ENCODE results near the gene SLC2A10.

SLC2A10 gene

GRCh38 chr20:46764068-46764467 lies 54.6 kb downstream of the SLC2A10 start:
- ATAC-seq: no peak
- no peak for TF ChIP-seq ZC3H10 (CRISPR knock-in tag; IDR thresholded peaks at IDR 0.05)
- TF ChIP-seq GLIS3 (CRISPR knock-in tag; IDR thresholded peaks at IDR 0.05): no peak
- TF ChIP-seq CREB5 (CRISPR knock-in tag; IDR thresholded peaks at IDR 0.05; ENCODE audit: low read depth): no peak
- TF ChIP-seq, protein P1, sequence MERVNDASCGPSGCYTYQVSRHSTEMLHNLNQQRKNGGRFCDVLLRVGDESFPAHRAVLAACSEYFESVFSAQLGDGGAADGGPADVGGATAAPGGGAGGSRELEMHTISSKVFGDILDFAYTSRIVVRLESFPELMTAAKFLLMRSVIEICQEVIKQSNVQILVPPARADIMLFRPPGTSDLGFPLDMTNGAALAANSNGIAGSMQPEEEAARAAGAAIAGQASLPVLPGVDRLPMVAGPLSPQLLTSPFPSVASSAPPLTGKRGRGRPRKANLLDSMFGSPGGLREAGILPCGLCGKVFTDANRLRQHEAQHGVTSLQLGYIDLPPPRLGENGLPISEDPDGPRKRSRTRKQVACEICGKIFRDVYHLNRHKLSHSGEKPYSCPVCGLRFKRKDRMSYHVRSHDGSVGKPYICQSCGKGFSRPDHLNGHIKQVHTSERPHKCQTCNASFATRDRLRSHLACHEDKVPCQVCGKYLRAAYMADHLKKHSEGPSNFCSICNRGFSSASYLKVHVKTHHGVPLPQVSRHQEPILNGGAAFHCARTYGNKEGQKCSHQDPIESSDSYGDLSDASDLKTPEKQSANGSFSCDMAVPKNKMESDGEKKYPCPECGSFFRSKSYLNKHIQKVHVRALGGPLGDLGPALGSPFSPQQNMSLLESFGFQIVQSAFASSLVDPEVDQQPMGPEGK (CRISPR knock-in tag; IDR thresholded peaks at IDR 0.05; ENCODE audit: borderline replicate concordance): no peak
- no peak for TF ChIP-seq ZNF70 (CRISPR knock-in tag; IDR thresholded peaks at IDR 0.05)
- no peak for TF ChIP-seq TCF4 (CRISPR knock-in tag; IDR thresholded peaks at IDR 0.05; ENCODE audit: borderline replicate concordance)
- TF ChIP-seq CSRNP3 (CRISPR knock-in tag; IDR thresholded peaks at IDR 0.05): no peak
- TF ChIP-seq ESRRG (CRISPR knock-in tag; IDR thresholded peaks at IDR 0.05): no peak
- no peak for TF ChIP-seq ZNF565 (CRISPR knock-in tag; conservative IDR thresholded peaks at IDR 0.05; ENCODE audit: low read depth)
- no peak for TF ChIP-seq RARB (CRISPR knock-in tag; IDR thresholded peaks at IDR 0.05)
- TF ChIP-seq BACH2 (CRISPR knock-in tag; IDR thresholded peaks at IDR 0.05; ENCODE audit: borderline replicate concordance): no peak
- TF ChIP-seq, protein P2, sequence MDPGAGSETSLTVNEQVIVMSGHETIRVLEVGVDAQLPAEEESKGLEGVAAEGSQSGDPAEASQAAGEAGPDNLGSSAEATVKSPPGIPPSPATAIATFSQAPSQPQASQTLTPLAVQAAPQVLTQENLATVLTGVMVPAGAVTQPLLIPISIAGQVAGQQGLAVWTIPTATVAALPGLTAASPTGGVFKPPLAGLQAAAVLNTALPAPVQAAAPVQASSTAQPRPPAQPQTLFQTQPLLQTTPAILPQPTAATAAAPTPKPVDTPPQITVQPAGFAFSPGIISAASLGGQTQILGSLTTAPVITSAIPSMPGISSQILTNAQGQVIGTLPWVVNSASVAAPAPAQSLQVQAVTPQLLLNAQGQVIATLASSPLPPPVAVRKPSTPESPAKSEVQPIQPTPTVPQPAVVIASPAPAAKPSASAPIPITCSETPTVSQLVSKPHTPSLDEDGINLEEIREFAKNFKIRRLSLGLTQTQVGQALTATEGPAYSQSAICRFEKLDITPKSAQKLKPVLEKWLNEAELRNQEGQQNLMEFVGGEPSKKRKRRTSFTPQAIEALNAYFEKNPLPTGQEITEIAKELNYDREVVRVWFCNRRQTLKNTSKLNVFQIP (CRISPR knock-in tag; IDR thresholded peaks at IDR 0.05; ENCODE audit: borderline replicate concordance, low read depth): no peak
- TF ChIP-seq OSR1 (CRISPR knock-in tag; IDR thresholded peaks at IDR 0.05): no peak
- TF ChIP-seq ARNTL (CRISPR knock-in tag; IDR thresholded peaks at IDR 0.05; ENCODE audit: borderline replicate concordance, low read depth): no peak

DNA sequence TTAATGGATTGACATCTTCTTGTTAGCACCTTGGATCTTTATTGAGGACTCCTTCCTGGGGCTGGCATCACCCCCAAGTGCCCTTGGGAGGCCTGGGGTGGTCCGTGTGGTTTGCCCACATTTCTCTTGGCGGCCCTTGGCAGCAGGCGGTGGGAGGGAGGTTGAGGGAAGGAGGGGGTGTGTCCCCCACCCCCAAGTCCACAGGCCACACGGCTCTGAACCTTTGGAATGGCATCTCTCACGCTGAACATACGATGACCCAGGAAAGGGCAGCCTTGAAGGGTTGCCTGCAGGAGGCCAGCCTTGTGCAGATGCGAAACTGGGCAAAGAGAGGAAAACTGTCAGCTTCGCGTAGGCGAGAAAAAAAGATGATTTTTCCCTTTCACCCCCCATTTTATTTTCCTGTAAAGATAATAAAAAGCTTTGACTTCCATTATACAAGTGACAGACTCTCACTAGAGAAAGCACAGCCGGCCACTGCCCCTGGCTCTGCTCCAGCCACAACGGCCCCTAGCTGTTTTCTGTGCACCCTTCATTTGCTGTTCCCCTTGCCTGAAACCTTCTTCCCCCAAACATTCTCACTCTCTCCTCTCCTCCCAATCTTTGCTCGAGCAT lies 56.2 kb downstream of the SLC2A10 start:
- no peak for ATAC-seq
- TF ChIP-seq SNAI2 (CRISPR knock-in tag; IDR thresholded peaks at IDR 0.05) (no peak), CREB5 (CRISPR knock-in tag; IDR thresholded peaks at IDR 0.05; ENCODE audit: low read depth) (no peak), PPARA (CRISPR knock-in tag; IDR thresholded peaks at IDR 0.05; ENCODE audit: borderline replicate concordance) (no peak), ZNF70 (CRISPR knock-in tag; IDR thresholded peaks at IDR 0.05) (no peak), ZFP30 (CRISPR knock-in tag; IDR thresholded peaks at IDR 0.05) (no peak), OSR1 (CRISPR knock-in tag; IDR thresholded peaks at IDR 0.05) (no peak), RARB (CRISPR knock-in tag; IDR thresholded peaks at IDR 0.05) (no peak), ZC3H10 (CRISPR knock-in tag; IDR thresholded peaks at IDR 0.05) (no peak), TSHZ2 (CRISPR knock-in tag; IDR thresholded peaks at IDR 0.05) (no peak), TOX (CRISPR knock-in tag; IDR thresholded peaks at IDR 0.05; ENCODE audit: borderline replicate concordance) (no peak), GLIS3 (CRISPR knock-in tag; IDR thresholded peaks at IDR 0.05) (no peak), ISL1 (CRISPR knock-in tag; IDR thresholded peaks at IDR 0.05) (no peak), CSRNP3 (CRISPR knock-in tag; IDR thresholded peaks at IDR 0.05) (no peak), TCF4 (CRISPR knock-in tag; IDR thresholded peaks at IDR 0.05; ENCODE audit: borderline replicate concordance) (no peak), ARNTL (CRISPR knock-in tag; IDR thresholded peaks at IDR 0.05; ENCODE audit: borderline replicate concordance, low read depth) (no peak), ESRRG (CRISPR knock-in tag; IDR thresholded peaks at IDR 0.05) (no peak)
- TF ChIP-seq, protein P1 (CRISPR knock-in tag; IDR thresholded peaks at IDR 0.05; ENCODE audit: borderline replicate concordance): no peak

Measured in SK-N-SH treated with all-trans-retinoic acid at 6 μM for 48 hours (cell line).